HepG2 (cell line): ENCODE data around the gene AFAP1. TPM values are rescaled to one million over a fixed set of nuclear protein-coding genes. Genes with fewer than 3 reads are reported as not detected.

Source experiments
- CSRNP1 ChIP-seq: sonication (generic); formaldehyde crosslinking; IDR thresholded peaks from 2 replicates; pipeline ENCODE4 v1.8.1; 2023; ENCODE audit warnings: mild to moderate bottlenecking, missing genetic modification reagents
- GATAD2A ChIP-seq: IDR thresholded peaks from 2 replicates; pipeline ENCODE4 v1.6.1; 2016
- MLXIP ChIP-seq: sonication (generic); formaldehyde crosslinking; IDR thresholded peaks from 2 replicates; pipeline ENCODE4 v1.9.0; 2021; ENCODE audit warnings: missing genetic modification reagents, borderline replicate concordance
- PRPF4 ChIP-seq: fragments of 200-400 bp; formaldehyde crosslinking; IDR thresholded peaks from 2 replicates; pipeline ENCODE4 v1.6.1; 2016; ENCODE audit warnings: low read length, low read depth; ENCODE audit not compliant: poor library complexity, severe bottlenecking
- RCOR2 ChIP-seq: IDR thresholded peaks from 2 replicates; pipeline ENCODE4 v1.6.1; 2016; ENCODE audit warnings: missing biosample characterization, missing genetic modification reagents
- TP53 ChIP-seq: sonication (generic); formaldehyde crosslinking; conservative IDR thresholded peaks from 2 replicates; pipeline ENCODE4 v1.4.0; 2020; ENCODE audit warnings: missing genetic modification reagents
- ZNF235 ChIP-seq: sonication (generic); formaldehyde crosslinking; IDR thresholded peaks from 2 replicates; pipeline ENCODE4 v1.8.1; 2023; ENCODE audit warnings: mild to moderate bottlenecking, missing genetic modification reagents, borderline replicate concordance
- ZSCAN20 ChIP-seq: sonication (generic); formaldehyde crosslinking; IDR thresholded peaks from 2 replicates; pipeline ENCODE4 v1.4.0; 2020; ENCODE audit warnings: missing genetic modification reagents, mild to moderate bottlenecking, borderline replicate concordance
- polyA plus RNA-seq, 8 experiments: library from polyadenylated mRNA; depleted of rRNA in 3 of 8; stranded (reverse) in 7 of 8; unstranded in 1 of 8; fragments of >200 nt; fragmentation: Illumina TruSeq in 4 of 8; extraction: Trizol in 4 of 8; gene quantifications; 2 replicates each; pipeline versions ENCODE4 v1.2.1 to v1.2.3, GENCODE V29; 2011 to 2016; ENCODE audit warnings: low read depth in 4 of 8, missing spikeins in 1 of 8, mixed read lengths in 1 of 8; ENCODE audit not compliant: insufficient read depth in 1 of 8
- total RNA-seq, 5 experiments: library from RNA; depleted of rRNA; stranded (reverse); fragments of >200 nt; fragmentation: Illumina TruSeq; extraction: Trizol; gene quantifications; 2 replicates each; pipeline ENCODE4 v1.2.3, GENCODE V29; 2016; ENCODE audit warnings: low read depth in 1 of 5

AFAP1 gene
- total and polyA plus RNA-seq, 2 of the 13 experiments (the other 11 are each of a cell fraction or from before 2014, with no cell fraction given), result 2.5 TPM

- TF ChIP-seq CSRNP1 (no peak), RCOR2 (CRISPR knock-in tag) (no peak), GATAD2A (CRISPR knock-in tag) (no peak), ZNF235 (CRISPR knock-in tag) (no peak), PRPF4 (no peak), MLXIP (CRISPR knock-in tag) (no peak), ZSCAN20 (CRISPR knock-in tag) (no peak), TP53 (no peak)
Observed at GRCh38 chr4:7988437-7988836, 48.8 kb upstream of the AFAP1 start (continued).
